Activated CD8-positive, alpha-beta memory T cell treated with anti-CD3 and anti-CD28 coated beads, Interleukin-2, amount 50 U/mL, for 48 hours (primary cell): ENCODE measurements around the gene MANBA.
"Not testable (repeated sequence)": the region's sequence is repeated elsewhere in the genome, so short reads cannot be mapped to it uniquely, and the experiment has no call there.

Experiments used
- DNase-seq: peaks from one replicate; pipeline ENCODE4 v3.0.0-alpha.2; 2020

Gene MANBA

GRCh38 chr4:102761296-102761701, 531 bp upstream of the MANBA start:
- DNase-seq: no peak

GRCh38 chr4:102759831-102760644, 730 bp downstream of the MANBA start:
- DNase-seq: no peak

DNA sequence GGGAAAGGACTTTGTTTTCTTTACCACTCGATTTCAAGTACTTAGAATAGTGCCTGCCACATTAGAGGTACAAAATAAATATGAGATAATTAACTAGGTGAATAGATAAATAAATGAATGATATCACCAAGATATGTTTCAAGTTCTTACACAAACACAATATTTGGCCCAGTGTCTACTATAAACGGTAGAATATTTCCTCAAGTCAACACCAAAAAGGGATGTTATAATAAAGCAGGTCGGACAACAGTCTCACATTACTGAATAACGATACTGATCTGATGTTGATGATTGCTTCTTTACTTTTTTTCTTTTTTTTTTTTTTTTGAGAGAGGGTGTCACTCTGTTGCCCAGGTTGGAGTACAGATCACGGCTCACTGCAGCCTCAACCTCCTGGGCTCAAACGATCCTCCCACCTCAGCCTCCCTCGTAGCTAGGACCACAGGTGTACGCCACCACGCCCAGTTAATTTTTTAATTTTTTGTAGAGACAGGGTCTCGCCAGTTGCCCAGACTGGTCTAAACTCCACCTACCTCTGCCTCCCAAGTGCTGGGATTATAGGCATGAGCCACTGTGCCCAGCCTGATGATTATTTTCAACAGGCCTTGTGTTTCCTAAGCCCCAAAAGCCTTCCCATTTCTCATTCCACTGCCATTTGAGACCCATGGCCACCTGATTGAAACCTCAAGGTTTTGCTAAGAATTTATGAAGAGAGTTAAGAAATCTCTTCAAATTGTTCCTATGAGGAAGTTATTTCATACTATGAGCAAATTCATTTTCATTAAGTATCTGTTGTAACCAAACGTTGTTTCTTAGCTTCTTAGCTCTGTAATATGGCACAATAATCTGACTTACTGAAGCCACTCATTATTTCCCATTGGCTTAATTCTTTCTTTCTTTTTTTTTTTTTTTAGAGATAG, 2.3 kb downstream of the MANBA start:
- no peak for DNase-seq

GRCh38 chr4:102757681-102758080, 3.1 kb downstream of the MANBA start:
- DNase-seq: no peak

GRCh38 chr4:102754044-102754443, 6.7 kb downstream of the MANBA start:
- DNase-seq: no peak

- DNase-seq: no peak
These were observed 8.8 kb downstream of the MANBA start for GRCh38 chr4:102751941-102752340.

DNA sequence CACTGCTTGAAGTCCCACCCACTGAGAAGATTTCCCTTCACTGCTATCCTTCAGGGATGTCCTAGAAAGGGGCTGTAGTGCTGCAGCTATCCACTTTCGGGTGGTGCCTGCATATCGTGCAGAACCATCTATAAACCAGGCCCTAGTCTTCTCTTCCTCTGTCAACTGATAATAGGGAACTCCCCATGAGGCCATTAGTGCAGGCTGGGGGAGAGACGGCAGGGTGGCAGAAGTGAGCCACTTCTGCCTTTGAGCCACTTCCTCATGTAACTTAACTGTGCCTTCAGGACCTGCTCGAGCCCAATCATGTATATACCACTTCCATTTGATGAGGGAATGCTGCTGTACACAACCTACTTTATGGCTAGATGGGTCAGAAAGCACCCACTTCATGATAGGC, 17.4 kb downstream of the MANBA start:
- not testable (repeated sequence) for DNase-seq

GRCh38 chr4:102738802-102739201, 22.0 kb downstream of the MANBA start:
- not testable (repeated sequence) for DNase-seq

DNA sequence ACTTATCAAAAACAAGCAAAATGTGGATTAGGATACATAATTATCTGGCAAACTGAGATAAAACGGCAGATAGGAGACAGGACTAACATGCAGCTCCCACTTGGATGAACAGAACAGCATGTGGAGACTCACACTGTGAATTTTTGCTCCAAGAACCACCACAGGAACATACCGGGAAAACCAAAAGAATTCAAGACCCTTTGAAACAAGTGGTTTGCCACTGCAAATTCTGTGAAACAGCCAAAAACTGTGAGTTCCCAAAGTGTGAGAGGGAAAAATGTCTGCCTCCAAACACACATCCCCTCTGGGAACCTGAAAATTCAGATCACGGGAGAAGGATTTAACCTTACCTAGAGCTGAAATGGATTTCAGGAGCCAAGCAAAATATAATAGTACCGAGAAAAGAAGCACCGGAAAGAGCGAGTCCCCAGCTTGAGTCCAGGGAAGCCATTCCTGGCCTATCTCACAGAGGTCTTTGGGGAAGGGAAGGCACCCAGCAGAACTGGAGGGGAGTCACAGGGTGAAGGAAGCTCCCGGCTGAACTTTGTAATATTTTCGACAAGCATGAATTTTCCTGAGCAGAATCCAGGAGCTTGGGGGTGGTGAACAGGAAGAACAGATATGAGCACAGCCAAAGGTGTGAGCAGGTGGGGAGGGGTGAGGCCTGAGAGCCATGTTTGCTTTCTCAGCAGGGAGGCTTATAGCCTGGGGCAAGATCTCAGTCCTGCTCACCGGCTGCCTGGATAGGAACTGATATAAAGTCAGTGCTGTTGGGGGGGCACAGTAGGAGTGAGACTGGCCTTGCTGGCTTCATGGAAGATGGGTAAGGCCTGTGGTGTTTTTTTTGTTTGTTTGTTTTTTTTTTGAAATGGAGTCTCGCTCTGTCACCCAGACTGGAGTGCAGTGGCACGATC, 23.9 kb downstream of the MANBA start:
- no peak for DNase-seq

GRCh38 chr4:102735582-102735981, 25.2 kb downstream of the MANBA start:
- no peak for DNase-seq

GRCh38 chr4:102734591-102735385, 26.0 kb downstream of the MANBA start:
- DNase-seq: no peak

DNA sequence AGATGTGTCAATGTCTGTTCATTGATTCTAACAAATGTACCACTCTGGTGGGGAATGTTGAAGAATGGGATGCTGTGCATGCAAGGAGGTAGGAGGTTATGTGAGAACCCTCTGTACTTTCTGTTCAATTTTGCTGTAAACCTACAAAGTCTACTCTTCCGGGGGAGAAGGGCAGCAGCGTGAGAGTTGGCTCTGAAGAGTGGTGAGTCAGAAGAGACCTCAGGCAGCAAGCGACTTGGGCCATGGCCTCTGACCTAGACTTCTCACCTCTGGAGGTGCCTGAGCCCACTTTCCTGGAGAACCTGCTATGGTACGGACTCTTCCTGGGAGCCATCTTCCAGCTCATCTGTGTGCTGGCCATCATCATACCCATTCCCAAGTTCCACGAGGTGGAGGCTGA, 26.7 kb downstream of the MANBA start:
- DNase-seq: no peak

- no peak for DNase-seq
These were observed 27.7 kb downstream of the MANBA start for GRCh38 chr4:102733084-102733483.

DNA sequence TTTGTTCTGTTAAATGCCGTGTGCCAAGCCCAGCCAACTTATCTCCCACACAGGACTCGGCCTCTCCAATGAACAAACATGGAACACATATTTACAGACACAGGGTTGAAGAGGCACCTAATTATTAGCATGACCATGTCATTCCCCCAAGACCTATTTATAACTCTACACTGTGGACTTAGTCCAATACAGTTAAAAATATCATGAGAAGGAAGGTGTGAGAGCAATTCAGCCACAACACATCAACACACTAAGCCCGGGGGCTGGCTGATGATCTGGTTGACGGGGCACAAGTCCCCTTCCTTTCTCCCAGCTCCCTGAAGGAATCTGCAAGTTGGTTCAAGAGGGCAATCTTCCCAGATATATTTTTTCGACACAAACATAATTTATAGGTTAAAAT, 28.1 kb downstream of the MANBA start:
- no peak for DNase-seq

- no peak for DNase-seq
These were observed 29.7 kb downstream of the MANBA start for GRCh38 chr4:102730968-102731533.

GRCh38 chr4:102729486-102729885, 31.3 kb downstream of the MANBA start:
- not testable (repeated sequence) for DNase-seq

GRCh38 chr4:102726919-102727318, 33.8 kb downstream of the MANBA start:
- not testable (repeated sequence) for DNase-seq

GRCh38 chr4:102726068-102726467, 34.7 kb downstream of the MANBA start:
- no peak for DNase-seq

GRCh38 chr4:102725229-102725628, 35.5 kb downstream of the MANBA start:
- no peak for DNase-seq

DNA sequence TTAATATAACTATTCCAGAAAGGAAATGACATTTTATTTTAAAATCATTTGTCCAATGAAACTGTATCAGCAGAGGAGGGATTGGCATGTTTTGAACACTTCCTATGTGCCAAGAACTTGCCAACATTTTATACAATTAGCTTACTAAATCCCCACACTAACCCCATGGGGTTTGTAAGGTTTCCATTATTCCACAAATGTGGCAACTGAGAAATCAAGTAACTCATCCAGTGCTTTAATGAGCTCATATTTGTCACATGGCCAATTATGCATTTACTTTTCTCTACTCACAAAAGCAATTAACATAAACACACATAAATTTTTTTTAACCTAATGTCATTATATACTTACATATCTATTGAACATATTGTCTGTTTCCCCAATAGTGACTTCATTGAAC, 37.3 kb downstream of the MANBA start:
- DNase-seq: no peak

- no peak for DNase-seq
These were observed 38.0 kb downstream of the MANBA start for GRCh38 chr4:102722740-102723139.
